ENCODE data around the gene SULT1C2. TPM values are rescaled to one million over a fixed set of nuclear protein-coding genes. Genes with fewer than 3 reads are reported as not detected.

Gene SULT1C2
- total RNA-seq: not detected

GRCh38 chr2:108288534-108289106, at the start of gene SULT1C2:
SULT1C2 (plus strand) TSS chr2:108288895; CDS start chr2:108293668, 4,773 bp downstream.
- Mint-ChIP-seq H3K4me3 (no peak within 1 kb of the TSS), H3K4me1 (no peaks in the 10 kb centered on the region), H3K27me3 (peaks cover 3% of the 10 kb centered on the region), H3K36me3 (no peaks in the 10 kb centered on the region), H3K9me3 (peaks cover 8% of the 10 kb centered on the region), H3K27ac (no peak within 1 kb of the TSS)
- DNase-seq: no peak

DNA sequence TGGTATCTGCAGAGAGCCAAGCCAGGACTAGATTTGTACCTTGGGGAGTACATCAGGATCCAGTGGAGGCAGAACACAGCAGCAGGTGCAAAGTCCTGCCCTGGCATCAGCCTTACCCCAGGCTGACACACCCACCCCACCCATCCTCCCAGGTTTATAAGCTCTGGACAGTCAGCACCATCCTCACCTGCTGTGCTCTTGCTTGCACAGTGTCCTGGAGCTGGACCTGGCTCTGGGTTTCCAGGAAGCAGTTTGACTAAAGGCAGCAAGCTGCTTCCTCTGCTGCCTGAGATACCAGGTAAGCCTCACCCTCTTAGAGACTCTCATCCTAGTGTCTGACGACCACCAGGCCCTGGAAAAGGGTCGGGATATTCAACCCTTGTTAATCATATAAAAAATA, 48.9 kb upstream of the SULT1C2 start, which contains the start of gene SULT1C3:
TSS of gene SULT1C3 (plus strand) at position 183 of the 400 bp plus-strand sequence. CDS start 7,227 bp downstream, outside the sequence.
- DNase-seq: no peak
- Mint-ChIP-seq H3K4me3 (no peak within 1 kb of the TSS), H3K27me3 (peaks cover 4% of the 10 kb centered on the region), H3K9me3 (peaks cover 7% of the 10 kb centered on the region), H3K36me3 (peaks cover 2% of the 10 kb centered on the region), H3K27ac (no peak within 1 kb of the TSS), H3K4me1 (no peaks in the 10 kb centered on the region)

GRCh38 chr2:108240966-108241365, 47.7 kb upstream of the SULT1C2 start:
- Mint-ChIP-seq H3K36me3 (no peaks in the 10 kb centered on the region), H3K9me3 (peaks cover 5% of the 10 kb centered on the region), H3K27ac (no peak overlapping the region), H3K4me3 (no peak overlapping the region), H3K27me3 (peaks cover 4% of the 10 kb centered on the region), H3K4me1 (no peaks in the 10 kb centered on the region)
- DNase-seq: no peak

DNA sequence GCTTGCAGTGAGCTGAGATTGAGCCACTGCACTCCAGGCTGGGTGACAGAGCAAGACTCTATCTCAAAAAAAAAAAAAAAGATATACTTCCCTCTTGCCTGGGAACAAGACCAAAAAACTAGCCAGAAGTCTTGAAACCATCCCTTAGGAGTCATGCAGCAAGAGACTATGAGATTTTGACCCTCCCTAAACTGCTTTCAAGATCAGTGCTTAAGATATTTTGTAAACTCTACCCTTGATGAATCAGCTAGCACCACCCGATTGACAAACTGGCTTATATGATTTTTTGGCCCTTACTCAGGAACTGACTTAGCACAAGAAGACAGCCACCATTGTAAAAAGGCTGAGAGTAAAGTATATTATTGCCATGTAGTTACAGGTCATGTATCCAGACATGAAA, 45.1 kb upstream of the SULT1C2 start:
- no peaks in the 10 kb centered on the region for H3K4me1 Mint-ChIP-seq
- no peak overlapping the region for H3K27ac Mint-ChIP-seq
- H3K36me3 Mint-ChIP-seq: no peaks in the 10 kb centered on the region
- DNase-seq: no peak
- no peaks in the 10 kb centered on the region for H3K9me3 Mint-ChIP-seq
- no peak overlapping the region for H3K4me3 Mint-ChIP-seq
- H3K27me3 Mint-ChIP-seq: peaks cover 5% of the 10 kb centered on the region

DNA sequence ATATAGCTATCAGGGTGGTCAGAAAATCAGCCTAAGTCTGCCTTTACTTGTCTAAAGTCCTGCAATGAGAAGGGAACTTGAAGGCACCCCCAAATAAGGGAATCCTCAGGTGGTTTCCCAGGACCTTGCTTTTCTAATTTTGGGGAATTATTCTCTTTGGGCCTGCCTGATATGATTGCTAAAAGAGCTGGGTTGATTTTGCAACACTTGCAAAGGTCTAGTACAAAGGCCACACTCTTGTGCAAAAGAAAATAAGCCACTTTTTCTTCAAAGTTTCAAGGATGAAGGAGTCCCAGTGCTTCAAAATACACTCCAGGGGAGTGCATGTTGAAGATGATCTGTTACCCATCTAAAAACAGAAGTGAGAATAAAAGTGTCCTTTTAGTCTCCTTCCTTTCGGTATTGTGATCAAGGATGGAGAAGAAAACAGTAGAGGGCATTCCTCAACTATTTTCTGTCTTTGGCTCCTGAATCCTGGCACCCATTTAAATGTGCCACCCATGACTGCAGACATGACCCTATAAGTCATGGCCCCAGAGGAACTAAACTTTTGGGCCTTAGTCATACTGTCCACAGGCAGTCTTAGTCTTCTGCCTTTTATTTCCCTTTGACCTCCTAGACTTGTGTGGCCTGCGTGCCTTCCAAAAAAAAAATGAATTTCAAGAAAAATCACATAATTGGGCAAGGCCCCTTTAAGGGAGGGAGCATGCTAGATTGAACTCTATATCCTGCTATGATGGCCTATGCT, 43.9 kb upstream of the SULT1C2 start:
- DNase-seq: no peak
- no peaks in the 10 kb centered on the region for H3K36me3 Mint-ChIP-seq
- H3K27me3 Mint-ChIP-seq: peaks cover 7% of the 10 kb centered on the region
- H3K4me3 Mint-ChIP-seq: no peak overlapping the region
- no peaks in the 10 kb centered on the region for H3K4me1 Mint-ChIP-seq
- H3K9me3 Mint-ChIP-seq: no peaks in the 10 kb centered on the region
- H3K27ac Mint-ChIP-seq: no peak overlapping the region

- H3K4me3 Mint-ChIP-seq: no peak overlapping the region
- peaks cover 13% of the 10 kb centered on the region for H3K27me3 Mint-ChIP-seq
- no peaks in the 10 kb centered on the region for H3K36me3 Mint-ChIP-seq
- DNase-seq: no peak
- H3K27ac Mint-ChIP-seq: no peak overlapping the region
- H3K4me1 Mint-ChIP-seq: no peaks in the 10 kb centered on the region
- H3K9me3 Mint-ChIP-seq: no peaks in the 10 kb centered on the region
Measured at GRCh38 chr2:108253106-108253505, 35.6 kb upstream of the SULT1C2 start.

DNA sequence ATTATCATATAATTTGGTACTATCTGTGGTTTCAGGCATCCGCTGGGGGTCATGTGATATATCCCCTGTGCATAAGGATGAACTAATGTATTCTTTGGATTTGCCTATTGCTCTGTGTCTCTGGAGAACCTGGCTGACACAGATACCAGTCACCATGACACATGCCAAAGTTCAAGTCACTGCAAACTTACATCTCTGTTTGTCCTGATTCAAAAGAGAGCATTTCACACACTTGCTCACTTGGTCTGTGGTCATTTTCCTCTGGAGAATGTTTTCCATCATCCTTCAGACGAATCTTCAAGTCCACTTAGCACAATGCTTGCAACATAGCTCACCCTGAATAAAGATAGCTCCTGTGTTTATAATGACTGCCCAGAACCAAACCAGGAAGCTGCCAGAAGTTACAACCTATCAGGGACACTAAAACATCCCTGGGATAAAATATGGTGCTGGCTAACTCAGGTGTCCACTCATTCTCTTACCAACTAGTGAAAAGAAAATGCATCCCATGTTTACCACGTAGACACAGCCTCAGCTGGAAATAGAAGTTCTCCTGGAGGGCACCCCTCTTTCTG, 30.9 kb upstream of the SULT1C2 start:
- no peaks in the 10 kb centered on the region for H3K4me1 Mint-ChIP-seq
- H3K27me3 Mint-ChIP-seq: peaks cover 3% of the 10 kb centered on the region
- H3K36me3 Mint-ChIP-seq: no peaks in the 10 kb centered on the region
- no peak overlapping the region for H3K27ac Mint-ChIP-seq
- no peak for DNase-seq
- H3K4me3 Mint-ChIP-seq: no peak overlapping the region
- H3K9me3 Mint-ChIP-seq: no peaks in the 10 kb centered on the region

- Mint-ChIP-seq H3K9me3 (no peaks in the 10 kb centered on the region), H3K4me3 (no peak overlapping the region), H3K27ac (no peak overlapping the region), H3K36me3 (no peaks in the 10 kb centered on the region), H3K27me3 (peaks cover 8% of the 10 kb centered on the region), H3K4me1 (no peaks in the 10 kb centered on the region)
- no peak for DNase-seq
Measured at GRCh38 chr2:108260773-108261172, 27.9 kb upstream of the SULT1C2 start.

GRCh38 chr2:108262036-108262435, 26.7 kb upstream of the SULT1C2 start:
- no peaks in the 10 kb centered on the region for H3K9me3 Mint-ChIP-seq
- no peak for DNase-seq
- peaks cover 5% of the 10 kb centered on the region for H3K27me3 Mint-ChIP-seq
- H3K36me3 Mint-ChIP-seq: no peaks in the 10 kb centered on the region
- no peak overlapping the region for H3K27ac Mint-ChIP-seq
- H3K4me1 Mint-ChIP-seq: no peaks in the 10 kb centered on the region
- H3K4me3 Mint-ChIP-seq: no peak overlapping the region

- H3K4me3 Mint-ChIP-seq: no peak overlapping the region
Measured at GRCh38 chr2:108263401-108263800, 25.3 kb upstream of the SULT1C2 start.

DNA sequence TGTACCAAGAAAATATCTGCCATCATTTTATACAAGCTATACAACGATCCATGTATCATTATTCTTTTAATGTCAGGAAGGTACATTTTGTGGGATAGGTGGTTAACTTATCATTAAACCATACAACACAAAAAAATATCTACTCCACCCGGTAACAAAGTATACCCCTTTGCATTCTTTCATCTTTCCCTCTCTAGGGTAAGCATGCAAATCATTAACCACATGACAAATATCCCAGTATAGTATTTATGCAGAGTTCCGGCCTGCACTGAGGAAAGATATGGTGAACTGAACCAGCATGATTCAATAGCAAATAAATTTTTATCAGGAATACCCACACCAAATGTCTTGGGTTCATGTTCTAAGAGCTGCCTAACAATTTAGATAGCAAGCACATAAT, 22.5 kb upstream of the SULT1C2 start:
- Mint-ChIP-seq H3K27ac (no peak overlapping the region), H3K36me3 (no peaks in the 10 kb centered on the region), H3K27me3 (peaks cover 5% of the 10 kb centered on the region), H3K9me3 (no peaks in the 10 kb centered on the region), H3K4me3 (no peak overlapping the region), H3K4me1 (no peaks in the 10 kb centered on the region)
- DNase-seq: no peak

More at GRCh38 chr2:108263401-108263800, 25.3 kb upstream of the SULT1C2 start:
- Mint-ChIP-seq H3K9me3 (no peaks in the 10 kb centered on the region), H3K4me1 (no peaks in the 10 kb centered on the region), H3K27me3 (peaks cover 5% of the 10 kb centered on the region), H3K36me3 (no peaks in the 10 kb centered on the region), H3K27ac (no peak overlapping the region)
- DNase-seq: no peak

- DNase-seq: no peak
- Mint-ChIP-seq H3K4me1 (no peaks in the 10 kb centered on the region), H3K27me3 (peaks cover 5% of the 10 kb centered on the region), H3K9me3 (no peaks in the 10 kb centered on the region), H3K36me3 (no peaks in the 10 kb centered on the region), H3K27ac (no peak overlapping the region), H3K4me3 (no peak overlapping the region)
Measured at GRCh38 chr2:108267101-108267500, 21.6 kb upstream of the SULT1C2 start.

DNA sequence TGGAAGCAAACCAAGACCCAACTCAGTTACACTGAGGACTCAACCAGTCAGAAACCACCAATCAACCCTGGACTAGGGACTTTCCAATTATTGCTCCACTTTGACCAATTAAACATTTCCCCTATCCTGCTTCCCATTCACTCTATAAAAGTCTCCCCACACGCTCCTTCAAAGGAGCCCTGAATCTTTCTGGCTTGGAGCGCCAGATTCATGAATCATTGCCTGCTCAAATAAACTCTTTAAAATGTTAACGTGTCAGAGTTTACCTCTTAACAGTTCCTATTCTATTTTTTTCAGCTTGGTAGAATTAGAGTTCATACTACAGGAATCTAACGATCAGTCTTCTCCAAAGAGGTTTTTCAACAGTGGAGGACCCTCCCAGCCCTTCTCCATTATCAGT, 20.7 kb upstream of the SULT1C2 start:
- Mint-ChIP-seq H3K36me3 (no peaks in the 10 kb centered on the region), H3K4me1 (no peaks in the 10 kb centered on the region), H3K27ac (no peak overlapping the region)

DNA sequence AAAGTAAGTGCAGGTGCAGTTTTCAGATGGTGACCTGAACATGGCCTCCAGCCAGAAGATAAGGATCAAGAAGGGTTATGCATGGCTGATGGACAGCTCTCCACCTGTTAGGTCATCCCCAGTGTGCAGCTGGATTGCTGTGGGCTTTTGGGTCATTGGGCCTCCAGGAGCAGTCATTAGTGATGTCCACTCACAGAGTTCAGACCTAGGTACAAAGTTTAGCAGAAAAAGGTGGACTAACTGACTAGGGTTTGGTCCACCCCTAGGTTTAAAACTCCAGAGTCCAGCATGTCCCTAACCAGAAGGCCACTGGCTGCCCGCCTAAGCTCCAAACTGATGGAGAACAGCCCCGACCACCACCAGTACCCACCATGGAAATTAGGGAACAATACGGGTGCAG, 18.3 kb upstream of the SULT1C2 start:
- H3K9me3 Mint-ChIP-seq: no peaks in the 10 kb centered on the region
- peaks cover 4% of the 10 kb centered on the region for H3K27me3 Mint-ChIP-seq
- no peak overlapping the region for H3K27ac Mint-ChIP-seq
- H3K4me1 Mint-ChIP-seq: no peaks in the 10 kb centered on the region
- no peak overlapping the region for H3K4me3 Mint-ChIP-seq
- no peak for DNase-seq
- H3K36me3 Mint-ChIP-seq: no peaks in the 10 kb centered on the region

More for the DNA sequence above, 20.7 kb upstream of the SULT1C2 start:
- H3K4me3 Mint-ChIP-seq: no peak overlapping the region
- no peak for DNase-seq
- peaks cover 5% of the 10 kb centered on the region for H3K27me3 Mint-ChIP-seq
- no peaks in the 10 kb centered on the region for H3K9me3 Mint-ChIP-seq

GRCh38 chr2:108270768-108271506, 17.8 kb upstream of the SULT1C2 start:
- Mint-ChIP-seq H3K36me3 (no peaks in the 10 kb centered on the region), H3K27ac (no peak overlapping the region), H3K27me3 (no peaks in the 10 kb centered on the region), H3K4me1 (no peaks in the 10 kb centered on the region), H3K4me3 (no peak overlapping the region), H3K9me3 (no peaks in the 10 kb centered on the region)
- DNase-seq: no peak
